ENCODE measurements around the gene TRA2B. TPM values are rescaled to one million over a fixed set of nuclear protein-coding genes. Genes with fewer than 3 reads are reported as not detected.

The TRA2B gene
- total RNA-seq, 6 experiments from 2014 or later: 116 to 151 (median 141) TPM

Other genes with a start within 250 kb of the TRA2B start
- gene IGF2BP2, start 113.0 kb downstream of the TRA2B start, total RNA-seq (2021; fragmentation: NEBNext Ultra II Directional; extraction: Animal tissue kit (Norgen Biotek cat#: 25700)): 100 to 1,000 TPM in 3 of 6 experiments, 10 to 100 TPM in 3; 97.2 to 111 (median 100.0) TPM
- 10 to 100 TPM; 48.6 to 69.3 (median 52.5) TPM for gene ETV5, start 171.1 kb upstream of the TRA2B start, total RNA-seq (2021; fragmentation: NEBNext Ultra II Directional; extraction: Animal tissue kit (Norgen Biotek cat#: 25700))

Measured in HFFc6 (cell line).